ENCODE measurements around the gene SUN3.

SUN3 gene

DNA sequence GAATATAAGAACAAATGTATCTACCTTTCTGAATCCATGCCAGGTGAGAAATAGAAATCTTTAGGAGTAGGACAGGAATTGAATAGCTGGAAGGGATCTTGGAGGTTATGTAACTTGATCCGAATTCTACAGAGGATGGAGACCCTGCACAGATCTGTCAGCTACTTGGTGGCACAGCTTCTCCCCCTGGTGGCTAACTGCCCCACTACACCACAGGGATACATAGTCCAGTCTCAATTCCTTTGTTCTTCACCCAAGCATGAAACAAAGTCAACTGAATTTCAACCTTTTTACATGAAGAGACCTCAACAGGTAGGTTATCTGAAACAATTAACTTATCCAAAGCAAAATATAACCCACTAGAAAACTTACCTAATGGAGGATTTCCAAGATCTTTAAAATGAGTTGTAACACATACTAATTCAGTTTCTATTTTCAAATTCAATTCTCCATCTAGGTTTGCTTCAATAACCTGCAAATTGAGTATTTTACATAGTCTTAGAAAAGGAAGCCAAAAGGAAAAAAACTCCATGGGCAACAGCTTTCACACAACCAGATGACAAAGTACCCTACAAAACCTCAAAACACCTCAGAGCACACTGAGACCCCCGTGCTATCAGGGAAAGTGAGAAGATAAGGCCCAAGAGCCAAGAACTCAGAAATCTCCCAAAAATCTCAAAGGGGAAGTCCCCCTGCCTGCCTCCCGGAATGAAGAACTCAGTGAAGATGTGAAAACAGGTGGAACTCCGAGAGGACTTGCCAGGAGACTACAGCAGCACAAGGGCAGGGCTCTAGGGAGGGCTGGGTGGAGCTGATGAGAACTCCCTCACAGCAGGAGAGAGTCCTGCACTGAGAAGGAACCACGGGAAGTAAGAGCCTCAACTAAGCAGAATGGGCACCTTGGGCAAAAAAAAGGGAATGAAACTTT, 59.8 kb downstream of the SUN3 start:
- Histone ChIP-seq H3F3A (ENCODE audit: insufficient read depth, low read length) (no peaks in the 10 kb centered on the region), H3K9me2 (ENCODE audit: low read depth, low read length) (no peaks in the 10 kb centered on the region), H3K36me3 (ENCODE audit: insufficient read depth, low read length) (peaks cover 77% of the 10 kb centered on the region), H3K9me3 (ENCODE audit: low read length) (no peaks in the 10 kb centered on the region), H4K20me1 (ENCODE audit: insufficient read depth, low read length) (no peaks in the 10 kb centered on the region), H2AFZ (ENCODE audit: low read length) (no peak overlapping the region), H3K79me2 (ENCODE audit: insufficient read depth, low read length) (no peaks in the 10 kb centered on the region), H3K4me3 (ENCODE audit: low read depth, low read length, poor library complexity, severe bottlenecking) (no peak overlapping the region), H3K4me2 (ENCODE audit: low read length) (no peak overlapping the region), H3K4me1 (ENCODE audit: insufficient read depth, low read length, severe bottlenecking) (no peaks in the 10 kb centered on the region), H3K27ac (ENCODE audit: low read depth, low read length, poor library complexity, severe bottlenecking) (no peak overlapping the region), H3K9ac (ENCODE audit: low read length) (no peak overlapping the region), H3K27me3 (ENCODE audit: insufficient read depth, low read length) (no peaks in the 10 kb centered on the region)
- TF ChIP-seq, protein P1, sequence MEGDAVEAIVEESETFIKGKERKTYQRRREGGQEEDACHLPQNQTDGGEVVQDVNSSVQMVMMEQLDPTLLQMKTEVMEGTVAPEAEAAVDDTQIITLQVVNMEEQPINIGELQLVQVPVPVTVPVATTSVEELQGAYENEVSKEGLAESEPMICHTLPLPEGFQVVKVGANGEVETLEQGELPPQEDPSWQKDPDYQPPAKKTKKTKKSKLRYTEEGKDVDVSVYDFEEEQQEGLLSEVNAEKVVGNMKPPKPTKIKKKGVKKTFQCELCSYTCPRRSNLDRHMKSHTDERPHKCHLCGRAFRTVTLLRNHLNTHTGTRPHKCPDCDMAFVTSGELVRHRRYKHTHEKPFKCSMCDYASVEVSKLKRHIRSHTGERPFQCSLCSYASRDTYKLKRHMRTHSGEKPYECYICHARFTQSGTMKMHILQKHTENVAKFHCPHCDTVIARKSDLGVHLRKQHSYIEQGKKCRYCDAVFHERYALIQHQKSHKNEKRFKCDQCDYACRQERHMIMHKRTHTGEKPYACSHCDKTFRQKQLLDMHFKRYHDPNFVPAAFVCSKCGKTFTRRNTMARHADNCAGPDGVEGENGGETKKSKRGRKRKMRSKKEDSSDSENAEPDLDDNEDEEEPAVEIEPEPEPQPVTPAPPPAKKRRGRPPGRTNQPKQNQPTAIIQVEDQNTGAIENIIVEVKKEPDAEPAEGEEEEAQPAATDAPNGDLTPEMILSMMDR (IDR thresholded peaks at IDR 0.05; ENCODE audit: low read length): peak; percentile 99
- no peak for TF ChIP-seq EZH2 (IDR thresholded peaks at IDR 0.05; ENCODE audit: borderline replicate concordance, low read length)

DNA sequence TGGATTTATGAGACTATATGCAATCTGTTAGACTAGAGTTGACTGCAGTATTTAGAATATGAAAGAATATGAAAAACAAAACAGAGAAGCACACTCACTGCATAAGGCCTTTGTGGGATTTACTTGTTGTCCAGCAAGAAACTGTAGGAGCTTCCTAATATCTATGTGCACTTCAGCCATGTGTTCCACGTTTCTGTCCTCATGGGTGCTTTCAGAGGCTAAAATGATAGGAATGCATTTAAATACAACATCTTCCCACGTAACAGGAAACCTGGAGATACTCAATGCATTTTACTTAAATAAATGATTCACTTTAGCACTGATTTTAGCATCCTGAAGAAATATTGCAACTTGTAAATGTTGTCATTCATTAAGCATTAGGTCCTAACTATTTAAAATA, 61.2 kb downstream of the SUN3 start:
- Histone ChIP-seq H3K9ac (ENCODE audit: low read length) (no peak overlapping the region), H3K27ac (ENCODE audit: low read depth, low read length, poor library complexity, severe bottlenecking) (no peak overlapping the region), H3F3A (ENCODE audit: insufficient read depth, low read length) (no peaks in the 10 kb centered on the region), H3K9me3 (ENCODE audit: low read length) (no peaks in the 10 kb centered on the region), H3K4me3 (ENCODE audit: low read depth, low read length, poor library complexity, severe bottlenecking) (no peak overlapping the region), H4K20me1 (ENCODE audit: insufficient read depth, low read length) (no peaks in the 10 kb centered on the region), H3K9me2 (ENCODE audit: low read depth, low read length) (no peaks in the 10 kb centered on the region), H3K79me2 (ENCODE audit: insufficient read depth, low read length) (no peaks in the 10 kb centered on the region), H3K36me3 (ENCODE audit: insufficient read depth, low read length) (peaks cover 77% of the 10 kb centered on the region), H3K27me3 (ENCODE audit: insufficient read depth, low read length) (no peaks in the 10 kb centered on the region), H3K4me1 (ENCODE audit: insufficient read depth, low read length, severe bottlenecking) (no peaks in the 10 kb centered on the region), H2AFZ (ENCODE audit: low read length) (no peak overlapping the region), H3K4me2 (ENCODE audit: low read length) (no peak overlapping the region)
- TF ChIP-seq, protein P1 (IDR thresholded peaks at IDR 0.05; ENCODE audit: low read length): no peak
- TF ChIP-seq EZH2 (IDR thresholded peaks at IDR 0.05; ENCODE audit: borderline replicate concordance, low read length): no peak

DNA sequence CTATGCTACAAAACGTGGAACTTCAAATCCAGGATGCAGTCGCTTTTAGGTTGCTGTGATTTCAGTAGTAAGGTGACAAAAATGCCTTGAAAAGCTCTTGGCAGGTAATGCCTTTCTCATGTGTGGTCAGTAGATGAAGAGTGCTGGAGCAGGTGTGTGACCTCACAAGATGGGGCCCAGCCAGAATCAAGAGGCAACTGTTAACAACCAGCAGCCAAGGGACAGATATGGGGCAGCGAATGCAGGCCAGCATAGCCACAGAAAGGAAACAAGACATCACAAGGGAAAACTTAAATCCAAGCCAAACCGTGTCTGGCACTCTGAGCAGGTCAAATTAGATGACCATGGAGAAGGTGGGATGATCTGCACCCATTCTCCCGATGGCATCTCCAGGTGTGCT, 61.8 kb downstream of the SUN3 start:
- Histone ChIP-seq H3K79me2 (ENCODE audit: insufficient read depth, low read length) (no peaks in the 10 kb centered on the region), H3K9me2 (ENCODE audit: low read depth, low read length) (no peaks in the 10 kb centered on the region), H3K4me2 (ENCODE audit: low read length) (no peak overlapping the region), H2AFZ (ENCODE audit: low read length) (no peak overlapping the region), H4K20me1 (ENCODE audit: insufficient read depth, low read length) (no peaks in the 10 kb centered on the region), H3K9ac (ENCODE audit: low read length) (no peak overlapping the region), H3K36me3 (ENCODE audit: insufficient read depth, low read length) (peaks cover 78% of the 10 kb centered on the region), H3K9me3 (ENCODE audit: low read length) (no peaks in the 10 kb centered on the region), H3K27me3 (ENCODE audit: insufficient read depth, low read length) (no peaks in the 10 kb centered on the region), H3F3A (ENCODE audit: insufficient read depth, low read length) (no peaks in the 10 kb centered on the region), H3K27ac (ENCODE audit: low read depth, low read length, poor library complexity, severe bottlenecking) (no peak overlapping the region), H3K4me1 (ENCODE audit: insufficient read depth, low read length, severe bottlenecking) (no peaks in the 10 kb centered on the region), H3K4me3 (ENCODE audit: low read depth, low read length, poor library complexity, severe bottlenecking) (no peak overlapping the region)
- no peak for TF ChIP-seq EZH2 (IDR thresholded peaks at IDR 0.05; ENCODE audit: borderline replicate concordance, low read length)
- TF ChIP-seq, protein P1 (IDR thresholded peaks at IDR 0.05; ENCODE audit: low read length): no peak

Measured in OCI-LY1 (cell line).